NB4 (cell line): ENCODE measurements around the gene IFI27L2.

Experiments used
- DNase-seq: peaks from one replicate; pipeline ENCODE4 v3.0.0; 2010; ENCODE audit warnings: low read depth
- H3K4me3 ChIP-seq: one replicate; pipeline ENCODE4 v1.5.1; 2011; ENCODE audit warnings: mild to moderate bottlenecking, low read depth, low read length, moderate library complexity
- MYC ChIP-seq: IDR thresholded peaks from 2 replicates; pipeline ENCODE4 v1.6.1; 2011; ENCODE audit warnings: low read depth, low read length
- POLR2A ChIP-seq: IDR thresholded peaks from 2 replicates; pipeline ENCODE4 v1.6.1; 2011; ENCODE audit warnings: mild to moderate bottlenecking; ENCODE audit not compliant: insufficient read length; ENCODE audit errors: extremely low read depth
- TF ChIP-seq, protein P1 (sequence below): IDR thresholded peaks from 2 replicates; pipeline ENCODE4 v1.6.1; 2011; ENCODE audit warnings: low read depth, low read length
- TF ChIP-seq, protein P2 (sequence below): IDR thresholded peaks from one replicate; pipeline ENCODE4 v1.5.1; 2012; ENCODE audit warnings: low read depth, low read length

IFI27L2 gene

DNA sequence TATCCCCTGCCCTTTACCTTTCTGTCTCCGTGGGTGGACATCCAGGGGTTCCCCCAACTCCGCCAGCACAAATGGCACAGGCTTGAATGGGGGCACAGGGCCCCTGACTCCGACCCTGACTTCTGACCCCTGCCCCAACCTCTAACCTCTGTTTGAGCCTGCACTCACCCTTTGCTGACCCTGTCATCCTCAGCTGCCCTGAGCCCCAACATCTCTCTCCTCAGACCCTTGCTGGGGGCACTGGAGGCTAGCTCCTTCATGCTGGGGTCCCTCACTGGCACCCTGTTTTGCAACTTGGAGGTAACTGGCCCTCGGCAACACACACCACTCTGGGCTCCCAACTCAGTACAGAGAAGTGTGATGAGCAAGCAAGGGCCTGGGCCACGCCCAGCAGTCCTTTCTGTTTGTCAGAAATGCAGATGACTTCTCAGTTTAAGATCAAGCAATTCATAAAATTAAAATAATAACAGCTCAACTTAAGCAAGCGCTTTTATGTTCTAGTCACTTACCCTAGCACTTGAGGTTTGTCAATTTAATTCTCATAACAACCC is 16.8 kb downstream of the IFI27L2 start:
- no peak for DNase-seq
- no peak for TF ChIP-seq MYC
- TF ChIP-seq, protein P1, sequence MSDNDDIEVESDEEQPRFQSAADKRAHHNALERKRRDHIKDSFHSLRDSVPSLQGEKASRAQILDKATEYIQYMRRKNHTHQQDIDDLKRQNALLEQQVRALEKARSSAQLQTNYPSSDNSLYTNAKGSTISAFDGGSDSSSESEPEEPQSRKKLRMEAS, result no peak
- TF ChIP-seq POLR2A, result no peak
- TF ChIP-seq, protein P2, sequence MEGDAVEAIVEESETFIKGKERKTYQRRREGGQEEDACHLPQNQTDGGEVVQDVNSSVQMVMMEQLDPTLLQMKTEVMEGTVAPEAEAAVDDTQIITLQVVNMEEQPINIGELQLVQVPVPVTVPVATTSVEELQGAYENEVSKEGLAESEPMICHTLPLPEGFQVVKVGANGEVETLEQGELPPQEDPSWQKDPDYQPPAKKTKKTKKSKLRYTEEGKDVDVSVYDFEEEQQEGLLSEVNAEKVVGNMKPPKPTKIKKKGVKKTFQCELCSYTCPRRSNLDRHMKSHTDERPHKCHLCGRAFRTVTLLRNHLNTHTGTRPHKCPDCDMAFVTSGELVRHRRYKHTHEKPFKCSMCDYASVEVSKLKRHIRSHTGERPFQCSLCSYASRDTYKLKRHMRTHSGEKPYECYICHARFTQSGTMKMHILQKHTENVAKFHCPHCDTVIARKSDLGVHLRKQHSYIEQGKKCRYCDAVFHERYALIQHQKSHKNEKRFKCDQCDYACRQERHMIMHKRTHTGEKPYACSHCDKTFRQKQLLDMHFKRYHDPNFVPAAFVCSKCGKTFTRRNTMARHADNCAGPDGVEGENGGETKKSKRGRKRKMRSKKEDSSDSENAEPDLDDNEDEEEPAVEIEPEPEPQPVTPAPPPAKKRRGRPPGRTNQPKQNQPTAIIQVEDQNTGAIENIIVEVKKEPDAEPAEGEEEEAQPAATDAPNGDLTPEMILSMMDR, result no peak
- no peak overlapping the region for H3K4me3 ChIP-seq

DNA sequence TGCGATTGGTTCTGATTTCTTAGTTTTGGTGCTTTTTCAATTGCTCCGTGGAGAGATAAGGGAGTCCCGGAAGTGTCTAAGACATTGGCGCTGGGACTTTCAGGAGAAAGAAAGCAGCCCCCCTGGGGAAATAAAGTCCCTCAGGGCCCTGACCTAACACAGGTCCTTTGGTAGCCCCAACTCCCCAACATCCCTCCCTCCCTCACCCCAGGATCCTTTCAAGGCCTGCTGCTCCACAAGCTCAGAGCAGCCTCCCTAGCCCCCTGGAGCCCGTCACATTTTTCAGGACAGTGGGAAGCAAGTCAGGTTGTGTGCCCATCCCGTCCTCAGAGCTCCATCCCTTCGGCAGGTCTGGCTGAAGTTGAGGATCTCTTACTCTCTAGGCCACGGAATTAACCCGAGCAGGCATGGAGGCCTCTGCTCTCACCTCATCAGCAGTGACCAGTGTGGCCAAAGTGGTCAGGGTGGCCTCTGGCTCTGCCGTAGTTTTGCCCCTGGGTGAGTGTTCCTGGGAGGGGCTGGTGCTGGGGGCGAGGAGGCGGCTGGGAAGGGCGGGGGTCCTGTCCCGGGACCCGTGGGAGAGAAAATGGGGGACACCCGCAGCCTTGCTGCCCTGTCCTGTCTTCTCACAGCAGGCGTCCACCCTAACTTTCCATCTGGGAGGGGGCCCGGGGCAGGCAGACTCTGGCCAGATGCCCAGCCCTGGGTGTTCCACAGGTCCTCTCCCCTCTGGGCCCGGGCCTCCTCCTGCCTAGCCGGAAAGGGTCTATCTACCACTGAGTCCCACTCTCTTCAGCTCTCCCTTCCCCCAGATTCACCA is 17.9 kb downstream of the IFI27L2 start:
- TF ChIP-seq MYC (no peak), POLR2A (no peak)
- TF ChIP-seq, protein P1, result no peak
- TF ChIP-seq, protein P2, result no peak
- no peak overlapping the region for H3K4me3 ChIP-seq
- no peak for DNase-seq

DNA sequence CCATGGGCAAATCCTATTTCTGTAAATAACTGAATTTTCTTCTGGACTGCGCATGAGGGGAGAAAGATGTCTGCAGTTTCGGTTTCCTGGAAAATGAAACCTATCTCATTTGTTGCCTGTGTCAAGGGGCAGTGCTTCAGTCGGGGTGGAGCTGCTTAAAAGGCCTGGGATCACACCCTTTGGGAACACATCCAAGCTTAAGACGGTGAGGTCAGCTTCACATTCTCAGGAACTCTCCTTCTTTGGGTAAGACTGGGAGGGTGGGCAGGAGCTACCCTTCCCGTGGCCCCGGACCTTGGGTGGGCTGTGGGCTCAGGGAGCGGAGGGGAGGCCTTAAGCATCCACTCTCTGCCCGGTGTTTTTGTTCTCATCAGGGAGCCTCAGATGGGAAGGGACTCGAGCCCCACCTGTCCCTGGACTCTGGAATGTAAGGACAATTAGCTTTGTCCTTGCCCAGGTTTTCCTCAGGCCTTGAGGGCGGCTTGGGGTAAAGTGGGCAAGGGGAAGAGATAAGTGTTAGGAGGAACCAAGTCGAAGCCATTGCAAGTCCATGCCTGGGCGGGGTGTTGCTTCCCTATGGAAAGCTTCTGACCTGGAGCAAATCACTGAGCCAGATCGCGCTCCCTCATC is 18.7 kb downstream of the IFI27L2 start, which contains the start of gene IFI27:
TSS of gene IFI27 (plus strand) at position 185 of the 630 bp plus-strand sequence.
- DNase-seq, result no peak
- no peak within 1 kb of the TSS for H3K4me3 ChIP-seq
- TF ChIP-seq MYC (no peak), POLR2A (no peak)
- TF ChIP-seq, protein P1, result no peak
- TF ChIP-seq, protein P2, result no peak

DNA sequence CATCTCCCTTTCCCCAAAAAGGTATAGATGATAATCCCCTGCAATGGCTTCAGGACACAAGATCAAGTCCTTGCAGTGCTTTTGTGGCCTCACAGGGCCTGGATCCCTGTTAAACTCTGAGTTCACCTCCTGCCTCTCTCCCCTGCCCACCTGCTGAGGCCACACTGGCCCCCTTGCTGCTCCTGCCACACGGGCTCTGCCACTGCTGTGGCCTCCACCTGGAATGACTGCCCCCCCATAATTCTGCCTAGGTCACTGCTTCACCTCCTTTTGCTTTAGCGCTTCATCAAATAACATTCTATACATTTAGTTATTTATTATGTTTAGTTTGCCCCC is 19.5 kb downstream of the IFI27L2 start:
- DNase-seq, result no peak
- no peak overlapping the region for H3K4me3 ChIP-seq
- TF ChIP-seq, protein P1, result no peak
- no peak for TF ChIP-seq MYC
- no peak for TF ChIP-seq POLR2A
- TF ChIP-seq, protein P2, result no peak

DNA sequence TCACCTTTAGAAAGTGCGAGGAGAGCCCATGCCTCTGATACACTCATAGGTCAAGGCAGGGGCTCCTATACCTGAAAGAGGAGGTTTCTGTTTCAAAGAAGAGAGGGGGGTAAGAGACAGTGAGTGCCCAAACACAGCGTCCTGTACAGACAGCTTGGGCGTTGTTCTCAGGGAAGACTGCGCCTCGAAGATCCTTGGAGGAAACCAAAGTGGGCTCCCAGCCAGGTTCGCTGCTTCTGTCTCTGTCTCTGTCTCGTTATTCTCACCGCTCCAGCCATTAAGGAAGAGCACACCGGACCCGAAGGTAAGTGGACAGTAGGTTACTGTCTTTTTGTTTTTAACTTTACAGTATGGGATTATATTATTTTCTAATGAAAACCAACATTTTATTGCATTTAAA is 24.7 kb downstream of the IFI27L2 start:
- DNase-seq, result no peak
- TF ChIP-seq, protein P2, result no peak
- TF ChIP-seq POLR2A, result no peak
- TF ChIP-seq MYC, result no peak
- TF ChIP-seq, protein P1, result no peak
- no peak overlapping the region for H3K4me3 ChIP-seq
